Stimulated activated memory B cell treated with anti-CD40 and anti-IgM and Interleukin-4, amounts not matched to agents 10 μg/mL and 1 μg/mL and 100 μg/mL, for 72 hours (primary cell): Measurements from ENCODE around the gene MTX2.

Source experiments
- ATAC-seq: fragments of 150-1000 bp; cut with Tn5 transposase; 2 replicates; pipeline ENCODE4 v1.10.0; 2021
- H3K27ac Mint-ChIP-seq: one replicate; pipeline ENCODE4 v1.8.0; 2022; ENCODE audit warnings: mild to moderate bottlenecking, mixed read lengths
- H3K27me3 Mint-ChIP-seq: one replicate; pipeline ENCODE4 v1.8.0; 2022; ENCODE audit warnings: mixed read lengths
- H3K36me3 Mint-ChIP-seq: one replicate; pipeline ENCODE4 v1.8.0; 2022; ENCODE audit warnings: mixed read lengths
- H3K4me1 Mint-ChIP-seq: one replicate; pipeline ENCODE4 v1.8.0; 2022; ENCODE audit warnings: mixed read lengths
- H3K4me3 Mint-ChIP-seq: one replicate; pipeline ENCODE4 v1.8.0; 2022; ENCODE audit warnings: mild to moderate bottlenecking, moderate library complexity, mixed read lengths
- H3K9me3 Mint-ChIP-seq: one replicate; pipeline ENCODE4 v1.8.0; 2022; ENCODE audit warnings: mixed read lengths

Gene MTX2

GRCh38 chr2:176380341-176380740 lies 111.1 kb downstream of the MTX2 start:
- Mint-ChIP-seq H3K36me3 (no peaks in the 10 kb centered on the region), H3K27me3 (no peaks in the 10 kb centered on the region), H3K4me1 (no peaks in the 10 kb centered on the region), H3K4me3 (no peak overlapping the region), H3K9me3 (peaks cover 7% of the 10 kb centered on the region), H3K27ac (no peak overlapping the region)
- no peak for ATAC-seq

- Mint-ChIP-seq H3K9me3 (peaks cover 7% of the 10 kb centered on the region), H3K4me1 (no peaks in the 10 kb centered on the region), H3K36me3 (no peaks in the 10 kb centered on the region), H3K27ac (no peak overlapping the region), H3K4me3 (no peak overlapping the region), H3K27me3 (peaks cover 17% of the 10 kb centered on the region)
- ATAC-seq = no peak
These were observed 113.9 kb downstream of the MTX2 start for GRCh38 chr2:176383100-176383499.

- Mint-ChIP-seq H3K4me3 (no peak overlapping the region), H3K4me1 (no peaks in the 10 kb centered on the region), H3K9me3 (peaks cover 4% of the 10 kb centered on the region), H3K27me3 (peaks cover 17% of the 10 kb centered on the region), H3K36me3 (no peaks in the 10 kb centered on the region), H3K27ac (no peak overlapping the region)
- no peak for ATAC-seq
These were observed 114.7 kb downstream of the MTX2 start for GRCh38 chr2:176383836-176384442.

DNA sequence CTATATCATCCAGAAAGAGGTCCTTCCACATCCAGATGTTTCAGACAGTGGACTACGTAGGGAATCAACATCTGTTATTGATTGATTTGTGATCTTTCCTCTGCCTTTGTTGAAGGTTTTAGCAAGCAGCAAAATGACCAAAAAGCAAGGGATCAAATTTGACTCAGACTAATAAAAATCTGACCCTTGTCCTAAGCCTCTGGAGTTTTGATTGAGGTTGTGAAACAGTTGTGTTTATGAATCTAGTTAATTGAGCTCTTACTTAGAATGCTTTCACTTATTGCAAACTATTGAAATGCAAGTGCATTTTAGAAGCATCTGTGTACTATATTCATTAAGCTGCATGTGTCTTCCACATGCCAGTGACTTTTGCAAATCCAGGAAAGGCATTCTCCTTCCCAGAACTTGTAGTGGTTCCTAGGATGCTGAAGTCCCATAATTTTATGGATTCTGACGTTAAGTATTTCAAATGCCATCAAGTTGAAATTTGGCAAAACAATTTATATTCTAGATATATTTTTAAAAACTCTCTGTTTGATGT lies 116.0 kb downstream of the MTX2 start:
- Mint-ChIP-seq H3K27me3 (peaks cover 17% of the 10 kb centered on the region), H3K4me3 (no peak overlapping the region), H3K4me1 (no peaks in the 10 kb centered on the region), H3K9me3 (no peaks in the 10 kb centered on the region), H3K36me3 (no peaks in the 10 kb centered on the region), H3K27ac (no peak overlapping the region)
- no peak for ATAC-seq

DNA sequence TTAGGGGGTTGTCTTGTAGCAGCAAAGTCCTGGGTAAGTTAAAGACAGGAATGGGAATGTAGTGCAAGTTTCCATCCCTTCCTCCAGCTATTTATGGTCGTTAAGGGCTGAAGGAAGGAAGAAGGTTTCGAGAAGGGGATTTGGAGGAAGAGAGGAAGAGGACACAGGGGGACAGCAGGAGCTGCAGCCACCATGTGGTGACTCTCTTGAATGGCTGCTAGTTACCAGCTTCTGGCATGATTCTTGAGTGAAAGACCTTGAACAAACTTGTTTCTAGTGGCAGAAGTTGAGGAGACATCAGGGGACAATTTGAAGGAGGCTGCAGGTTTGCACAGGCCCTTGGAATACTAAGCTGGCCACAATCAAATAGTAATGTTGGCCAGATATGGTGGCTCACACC lies 116.6 kb downstream of the MTX2 start:
- peaks cover 17% of the 10 kb centered on the region for H3K27me3 Mint-ChIP-seq
- no peak overlapping the region for H3K27ac Mint-ChIP-seq
- no peaks in the 10 kb centered on the region for H3K36me3 Mint-ChIP-seq
- no peak for ATAC-seq
- H3K4me3 Mint-ChIP-seq = no peak overlapping the region
- H3K9me3 Mint-ChIP-seq = no peaks in the 10 kb centered on the region
- no peaks in the 10 kb centered on the region for H3K4me1 Mint-ChIP-seq
